Inferior parietal cortex (tissue), 1 donor: ENCODE results near the gene SCML1.

Source experiments
- DNase-seq: peaks from one replicate; pipeline ENCODE4 v3.0.0-alpha.2; 2016; ENCODE audit errors: extremely low spot score

SCML1 gene

DNA sequence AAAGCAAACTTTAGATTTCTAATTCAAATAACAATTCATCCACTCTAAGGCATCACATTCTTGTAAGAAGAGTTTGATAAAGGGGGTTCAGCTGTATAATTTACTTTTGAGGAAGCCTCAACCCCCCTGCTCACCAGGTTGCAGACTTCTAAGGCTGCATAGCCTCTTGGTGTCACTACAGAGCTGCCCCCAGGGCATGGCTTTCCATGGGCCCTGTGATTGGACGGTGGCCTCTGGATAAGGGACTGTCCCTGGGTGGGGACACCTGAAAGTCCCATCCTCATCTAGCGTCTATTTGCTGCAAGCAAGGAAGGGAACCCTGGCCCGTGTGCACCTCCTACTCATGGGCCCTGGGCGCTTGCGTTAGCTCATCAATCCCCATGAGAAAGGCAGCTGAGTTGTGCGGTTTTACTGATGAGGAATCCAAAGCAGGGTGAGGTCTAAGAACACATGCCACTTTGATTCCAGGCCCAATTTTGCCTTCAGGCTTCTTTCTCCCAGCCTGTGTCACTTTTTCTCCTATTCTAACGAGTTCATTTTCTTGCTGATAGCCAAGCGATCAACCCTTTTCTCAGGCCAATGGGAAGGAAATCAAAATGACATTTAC, 51.8 kb downstream of the SCML1 start:
- DNase-seq: no peak

DNA sequence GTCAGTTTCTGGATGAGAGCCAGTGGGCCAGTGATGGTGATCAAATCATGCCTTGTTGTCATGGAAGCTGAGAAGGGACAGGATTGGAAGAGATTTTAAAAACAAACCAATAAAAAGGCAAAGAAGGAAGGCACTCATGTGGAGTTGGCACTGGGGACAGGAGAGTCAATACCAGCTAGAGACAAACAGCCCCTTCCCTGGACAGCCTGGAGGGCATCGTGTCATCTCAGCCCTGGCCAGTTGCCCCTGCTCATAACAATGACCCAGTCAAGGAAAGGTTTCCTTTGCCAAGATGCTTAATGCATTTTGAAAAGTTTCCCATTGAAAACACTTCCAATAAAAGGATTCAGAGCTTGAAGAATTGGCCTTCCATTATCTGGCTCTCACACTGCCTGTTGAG, 55.5 kb downstream of the SCML1 start:
- DNase-seq: no peak

DNA sequence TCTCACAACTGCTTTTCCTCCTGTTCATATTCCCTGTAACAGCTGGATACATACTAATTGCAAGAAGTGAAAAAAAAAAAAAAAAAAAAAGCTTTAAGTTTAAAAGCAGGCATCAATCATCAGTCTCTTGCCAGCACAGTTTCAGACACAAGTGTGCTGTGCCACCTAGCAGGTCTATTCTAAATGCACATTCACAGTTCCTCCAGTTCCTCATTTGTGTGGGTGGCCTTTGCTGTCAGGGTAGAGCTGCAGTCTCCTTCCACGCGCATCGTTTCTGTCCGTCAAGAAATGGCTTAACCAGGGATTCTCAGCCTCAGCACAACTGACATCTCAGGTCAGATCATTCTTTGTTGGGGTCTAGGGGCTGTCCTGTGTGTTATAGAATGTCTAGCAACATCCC, 61.6 kb downstream of the SCML1 start:
- no peak for DNase-seq

DNA sequence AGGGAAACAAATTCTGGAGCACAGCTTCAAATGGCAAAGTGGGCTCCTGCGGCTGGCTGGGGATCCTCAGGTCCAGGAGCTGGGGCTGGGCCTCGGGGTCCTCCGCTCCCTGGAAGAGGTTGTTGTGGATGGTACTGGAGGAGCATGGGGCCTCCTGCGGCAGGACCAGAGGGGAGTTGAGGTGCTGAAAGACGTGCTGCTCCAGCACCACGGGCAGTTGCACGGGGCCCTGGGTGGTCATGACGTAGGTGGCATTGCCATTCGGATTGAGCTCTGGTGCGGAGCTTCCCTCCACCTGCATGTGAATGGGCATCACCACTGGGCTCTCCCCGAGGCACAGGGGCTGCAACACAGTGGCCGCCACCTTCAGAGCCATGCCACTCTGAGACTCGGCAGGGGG, 64.1 kb downstream of the SCML1 start:
- no peak for DNase-seq

DNA sequence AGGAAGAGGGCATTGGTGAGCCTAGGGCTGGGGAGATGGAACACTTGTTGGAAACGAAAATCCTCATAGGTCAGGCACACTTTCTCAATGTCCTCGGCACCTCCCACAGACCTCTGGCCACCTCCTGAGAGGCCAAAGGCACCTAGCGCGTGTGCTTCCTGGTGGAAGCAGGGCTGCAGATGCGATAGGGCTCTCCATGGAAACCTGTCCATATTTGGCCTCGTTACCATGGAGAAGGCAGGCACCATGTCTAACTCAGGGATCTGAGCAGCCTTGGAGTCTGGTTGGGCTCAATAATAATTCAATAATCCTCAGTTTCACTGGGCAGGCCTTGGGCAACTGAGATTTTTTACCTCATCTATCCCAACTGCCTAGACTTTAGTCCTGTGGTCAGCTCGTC, 65.5 kb downstream of the SCML1 start:
- no peak for DNase-seq

DNA sequence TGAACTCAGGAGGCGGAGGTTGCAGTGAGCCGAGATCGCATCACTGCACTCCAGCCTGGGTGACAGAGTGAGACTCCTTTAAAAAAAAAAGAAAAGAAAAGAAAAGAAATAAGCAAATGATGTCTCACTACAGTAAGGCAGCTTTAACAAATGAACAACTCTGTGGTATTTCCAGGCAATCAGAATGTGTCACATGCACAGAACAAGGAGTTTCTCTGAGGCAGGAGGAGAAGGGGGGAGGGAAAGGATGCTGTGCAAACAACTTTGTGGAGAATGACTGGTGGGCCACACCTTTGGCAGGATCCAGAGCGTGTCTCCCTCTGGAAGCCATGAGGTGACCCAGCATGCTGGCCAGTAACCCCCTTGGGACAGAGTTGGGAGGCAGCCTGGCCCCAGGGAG, 66.2 kb downstream of the SCML1 start:
- DNase-seq: no peak
